GM21528 (cell line): ENCODE results near the gene PRRC2B.
"Not testable (repeated sequence)": the region's sequence is repeated elsewhere in the genome, so short reads cannot be mapped to it uniquely, and the experiment has no call there.

Experiments
- ATAC-seq: cut with Tn5 transposase; IDR thresholded peaks from one replicate; pipeline ENCODE4 v1.9.1; 2021; ENCODE audit warnings: mild to moderate bottlenecking, moderate library complexity; ENCODE audit not compliant: unreplicated experiment, low FRiP score

PRRC2B gene

GRCh38 chr9:131467214-131467935 is 73.5 kb downstream of the PRRC2B start:
- ATAC-seq = no peak

GRCh38 chr9:131468031-131468430 is 74.1 kb downstream of the PRRC2B start:
- ATAC-seq = no peak

- ATAC-seq = no peak
Measured at GRCh38 chr9:131469356-131469755, 75.5 kb downstream of the PRRC2B start.

- no peak for ATAC-seq
Measured at GRCh38 chr9:131469951-131470350, 76.1 kb downstream of the PRRC2B start.

- ATAC-seq = no peak
Measured at GRCh38 chr9:131470581-131470991, 76.7 kb downstream of the PRRC2B start.

GRCh38 chr9:131472085-131472484 is 78.2 kb downstream of the PRRC2B start:
- not testable (repeated sequence) for ATAC-seq

- ATAC-seq = no peak
Measured at GRCh38 chr9:131473198-131473885, 79.5 kb downstream of the PRRC2B start.

- no peak for ATAC-seq
Measured at GRCh38 chr9:131473891-131474290, 80.0 kb downstream of the PRRC2B start.

GRCh38 chr9:131474711-131475110 is 80.8 kb downstream of the PRRC2B start:
- no peak for ATAC-seq

GRCh38 chr9:131475111-131475955 is 81.4 kb downstream of the PRRC2B start:
- no peak for ATAC-seq

- no peak for ATAC-seq
Measured at GRCh38 chr9:131475956-131476776, 82.3 kb downstream of the PRRC2B start.

- ATAC-seq = no peak
Measured at GRCh38 chr9:131476777-131477345, 83.0 kb downstream of the PRRC2B start.

GRCh38 chr9:131477367-131477766 is 83.5 kb downstream of the PRRC2B start:
- no peak for ATAC-seq

- ATAC-seq = no peak
Measured at GRCh38 chr9:131477816-131478419, 84.0 kb downstream of the PRRC2B start.

GRCh38 chr9:131478421-131478868 is 84.6 kb downstream of the PRRC2B start:
- ATAC-seq = no peak

GRCh38 chr9:131478911-131479310 is 85.0 kb downstream of the PRRC2B start:
- ATAC-seq = no peak

GRCh38 chr9:131480258-131480657 is 86.4 kb downstream of the PRRC2B start:
- ATAC-seq = no peak

GRCh38 chr9:131481441-131482342 is 87.8 kb downstream of the PRRC2B start:
- no peak for ATAC-seq
